ENCODE results near the gene PPIL6.

Gene PPIL6

GRCh38 chr6:109442393-109442924, 2.0 kb upstream of the PPIL6 start:
- ATAC-seq = no peak
- TF ChIP-seq OSR1 (CRISPR knock-in tag; IDR thresholded peaks at IDR 0.05) (no peak), CSRNP3 (CRISPR knock-in tag; IDR thresholded peaks at IDR 0.05) (no peak), POU6F1 (CRISPR knock-in tag; IDR thresholded peaks at IDR 0.05; ENCODE audit: borderline replicate concordance, low read depth) (no peak), BACH2 (CRISPR knock-in tag; IDR thresholded peaks at IDR 0.05; ENCODE audit: borderline replicate concordance) (no peak), TSHZ2 (CRISPR knock-in tag; IDR thresholded peaks at IDR 0.05) (no peak), ZFP3 (CRISPR knock-in tag; IDR thresholded peaks at IDR 0.05) (no peak), ISL1 (CRISPR knock-in tag; IDR thresholded peaks at IDR 0.05) (no peak), ZNF8 (CRISPR knock-in tag; IDR thresholded peaks at IDR 0.05) (no peak), PPARA (CRISPR knock-in tag; IDR thresholded peaks at IDR 0.05; ENCODE audit: borderline replicate concordance) (no peak), TOX (CRISPR knock-in tag; IDR thresholded peaks at IDR 0.05; ENCODE audit: borderline replicate concordance) (no peak), ARNTL (CRISPR knock-in tag; IDR thresholded peaks at IDR 0.05; ENCODE audit: borderline replicate concordance, low read depth) (no peak), GLIS3 (CRISPR knock-in tag; IDR thresholded peaks at IDR 0.05) (no peak), RARB (CRISPR knock-in tag; IDR thresholded peaks at IDR 0.05) (no peak), ESRRG (CRISPR knock-in tag; IDR thresholded peaks at IDR 0.05) (no peak), ZFP30 (CRISPR knock-in tag; IDR thresholded peaks at IDR 0.05) (no peak), ZNF565 (CRISPR knock-in tag; conservative IDR thresholded peaks at IDR 0.05; ENCODE audit: low read depth) (no peak)
- TF ChIP-seq, protein P1, sequence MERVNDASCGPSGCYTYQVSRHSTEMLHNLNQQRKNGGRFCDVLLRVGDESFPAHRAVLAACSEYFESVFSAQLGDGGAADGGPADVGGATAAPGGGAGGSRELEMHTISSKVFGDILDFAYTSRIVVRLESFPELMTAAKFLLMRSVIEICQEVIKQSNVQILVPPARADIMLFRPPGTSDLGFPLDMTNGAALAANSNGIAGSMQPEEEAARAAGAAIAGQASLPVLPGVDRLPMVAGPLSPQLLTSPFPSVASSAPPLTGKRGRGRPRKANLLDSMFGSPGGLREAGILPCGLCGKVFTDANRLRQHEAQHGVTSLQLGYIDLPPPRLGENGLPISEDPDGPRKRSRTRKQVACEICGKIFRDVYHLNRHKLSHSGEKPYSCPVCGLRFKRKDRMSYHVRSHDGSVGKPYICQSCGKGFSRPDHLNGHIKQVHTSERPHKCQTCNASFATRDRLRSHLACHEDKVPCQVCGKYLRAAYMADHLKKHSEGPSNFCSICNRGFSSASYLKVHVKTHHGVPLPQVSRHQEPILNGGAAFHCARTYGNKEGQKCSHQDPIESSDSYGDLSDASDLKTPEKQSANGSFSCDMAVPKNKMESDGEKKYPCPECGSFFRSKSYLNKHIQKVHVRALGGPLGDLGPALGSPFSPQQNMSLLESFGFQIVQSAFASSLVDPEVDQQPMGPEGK (CRISPR knock-in tag; IDR thresholded peaks at IDR 0.05; ENCODE audit: borderline replicate concordance) = no peak
- TF ChIP-seq, protein P2, sequence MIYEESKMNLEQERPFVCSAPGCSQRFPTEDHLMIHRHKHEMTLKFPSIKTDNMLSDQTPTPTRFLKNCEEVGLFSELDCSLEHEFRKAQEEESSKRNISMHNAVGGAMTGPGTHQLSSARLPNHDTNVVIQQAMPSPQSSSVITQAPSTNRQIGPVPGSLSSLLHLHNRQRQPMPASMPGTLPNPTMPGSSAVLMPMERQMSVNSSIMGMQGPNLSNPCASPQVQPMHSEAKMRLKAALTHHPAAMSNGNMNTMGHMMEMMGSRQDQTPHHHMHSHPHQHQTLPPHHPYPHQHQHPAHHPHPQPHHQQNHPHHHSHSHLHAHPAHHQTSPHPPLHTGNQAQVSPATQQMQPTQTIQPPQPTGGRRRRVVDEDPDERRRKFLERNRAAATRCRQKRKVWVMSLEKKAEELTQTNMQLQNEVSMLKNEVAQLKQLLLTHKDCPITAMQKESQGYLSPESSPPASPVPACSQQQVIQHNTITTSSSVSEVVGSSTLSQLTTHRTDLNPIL (CRISPR knock-in tag; IDR thresholded peaks at IDR 0.05; ENCODE audit: low read depth) = no peak

GRCh38 chr6:109441069-109441816, 815 bp upstream of the PPIL6 start:
- TF ChIP-seq CSRNP3 (CRISPR knock-in tag; IDR thresholded peaks at IDR 0.05) (no peak), CSDC2 (CRISPR knock-in tag; IDR thresholded peaks at IDR 0.05) (0 out of 2 replicates have a peak, but pooled peaks have one; percentile 16)
- peak; percentile 60 for ATAC-seq
